Vagina (tissue), 2 donors: ENCODE data around the gene RNASE8. TPM values are rescaled to one million over a fixed set of nuclear protein-coding genes. Genes with fewer than 3 reads are reported as not detected.
"Not testable (repeated sequence)": the region's sequence is repeated elsewhere in the genome, so short reads cannot be mapped to it uniquely, and the experiment has no call there.

Experiments used
- DNase-seq, 2 donors: peaks; one replicate each; pipeline ENCODE4 v3.0.0-alpha.2; 2017; ENCODE audit errors: extremely low spot score in 2 of 2
- H3K27ac ChIP-seq: fragments of 200-600 bp; sonication (generic); one replicate; pipeline ENCODE4 v1.5.1; 2019
- H3K27me3 ChIP-seq: fragments of 200-600 bp; sonication (generic); one replicate; pipeline ENCODE4 v1.5.1; 2019
- H3K36me3 ChIP-seq, 2 donors: fragments of 200-600 bp; sonication (generic); one replicate each; pipeline ENCODE4 v1.5.1; 2017 to 2019
- H3K4me1 ChIP-seq: fragments of 200-600 bp; sonication (generic); one replicate; pipeline ENCODE4 v1.5.1; 2019
- H3K4me3 ChIP-seq, 2 donors: fragments of 200-600 bp; sonication (generic); 1 replicate in 1 of 2; 2 replicates in 1 of 2; pipeline ENCODE4 v1.5.1; 2016 to 2019
- H3K9me3 ChIP-seq: fragments of 200-600 bp; sonication (generic); one replicate; pipeline ENCODE4 v1.5.1; 2019
- CTCF ChIP-seq, 3 experiments: fragments of 450-650 bp in 2 of 3; fragments of 200-600 bp in 1 of 3; sonication (generic) in 1 of 3; IDR thresholded peaks; one replicate each; pipeline ENCODE4 v1.5.1; 2017 to 2019; ENCODE audit warnings: antibody characterized with exemption in 3 of 3, mild to moderate bottlenecking in 2 of 3, moderate library complexity in 2 of 3
- POLR2A ChIP-seq, 2 donors: fragments of 450-650 bp; IDR thresholded peaks; one replicate each; pipeline ENCODE4 v1.6.1; 2017; ENCODE audit warnings: antibody characterized with exemption in 2 of 2, mild to moderate bottlenecking in 2 of 2, moderate library complexity in 2 of 2
- POLR2AphosphoS5 ChIP-seq, 2 donors: sonication (generic); formaldehyde crosslinking; IDR thresholded peaks; one replicate each; pipeline ENCODE4 v1.9.0; 2017; ENCODE audit warnings: antibody characterized with exemption in 2 of 2, mild to moderate bottlenecking in 2 of 2, low read depth in 1 of 2; ENCODE audit not compliant: insufficient read depth in 1 of 2
- intact Hi-C: fragments of 100-400 bp; cut with DNase I; formaldehyde crosslinking; loops from one replicate; pipeline ENCODE4 v1.15.1; 2023
- total RNA-seq: library from RNA; depleted of rRNA; stranded (reverse); fragments of >200 nt; gene quantifications from one replicate; pipeline ENCODE4 v1.2.3, GENCODE V29; 2016

RNASE8 gene
- total RNA-seq: not detected

- no peaks in the 10 kb centered on the region for H3K9me3 ChIP-seq
- no peak within 1 kb of the TSS for H3K27ac ChIP-seq
- H3K4me1 ChIP-seq: no peaks in the 10 kb centered on the region
- no peaks in the 10 kb centered on the region for H3K27me3 ChIP-seq
- DNase-seq: no peak
- H3K4me3 ChIP-seq: no peak within 1 kb of the TSS
- no peaks in the 10 kb centered on the region for H3K36me3 ChIP-seq
- TF ChIP-seq POLR2AphosphoS5 (IDR thresholded peaks at IDR 0.05; ENCODE audit: insufficient read depth in 1 of 2, low read depth in 1 of 2): no peak
- TF ChIP-seq POLR2A (IDR thresholded peaks at IDR 0.05): no peak
- TF ChIP-seq CTCF (IDR thresholded peaks at IDR 0.05): no peak
- intact Hi-C loops: no loop called here
Measured at GRCh38 chr14:21057803-21058675, at the start of gene RNASE8. TSS of gene RNASE8 (plus strand) at chr14:21057822. CDS start at chr14:21057893, 71 bp downstream.

- H3K9me3 ChIP-seq, H3K4me1 ChIP-seq, DNase-seq, H3K4me3 ChIP-seq, H3K36me3 ChIP-seq, intact Hi-C loops, H3K27me3 ChIP-seq: not testable (repeated sequence)
- peak overlapping the region; percentile 52 for H3K27ac ChIP-seq
Measured at GRCh38 chr14:21009721-21010120, 47.9 kb upstream of the RNASE8 start.

- intact Hi-C loops: no loop called here
- no peak for DNase-seq
- Histone ChIP-seq H3K9me3 (no peaks in the 10 kb centered on the region), H3K27ac (peak overlapping the region; percentile 23), H3K27me3 (no peaks in the 10 kb centered on the region), H3K4me1 (no peaks in the 10 kb centered on the region), H3K4me3 (no peak overlapping the region), H3K36me3 (no peaks in the 10 kb centered on the region)
- TF ChIP-seq POLR2A (IDR thresholded peaks at IDR 0.05) (no peak), POLR2AphosphoS5 (IDR thresholded peaks at IDR 0.05; ENCODE audit: insufficient read depth in 1 of 2, low read depth in 1 of 2) (no peak), CTCF (IDR thresholded peaks at IDR 0.05) (no peak)
Measured at GRCh38 chr14:21011136-21011535, 46.5 kb upstream of the RNASE8 start.

- Histone ChIP-seq H3K4me1 (peaks cover 6% of the 10 kb centered on the region), H3K27me3 (no peaks in the 10 kb centered on the region), H3K9me3 (no peaks in the 10 kb centered on the region), H3K4me3 (no peak overlapping the region), H3K36me3 (peaks cover 0 to 27% of the 10 kb centered on the region in 2 donors), H3K27ac (peak overlapping the region; percentile 56)
- DNase-seq: no peak
- intact Hi-C loops: loop anchor here (2.0 to 5.0 kb wide), 2 partner anchors 26 to 78 kb away; no protein-coding TSS in a partner anchor
- no peak for TF ChIP-seq POLR2A (IDR thresholded peaks at IDR 0.05)
- TF ChIP-seq POLR2AphosphoS5 (IDR thresholded peaks at IDR 0.05; ENCODE audit: insufficient read depth in 1 of 2, low read depth in 1 of 2): peak in 1 of 2 donors; percentile 86
- TF ChIP-seq CTCF (IDR thresholded peaks at IDR 0.05): peak; percentile 82 to 94 (median 89)
Measured at GRCh38 chr14:21014761-21015190, 42.8 kb upstream of the RNASE8 start.

GRCh38 chr14:21015312-21015711 lies 42.3 kb upstream of the RNASE8 start:
- H3K27ac ChIP-seq: peak overlapping the region; percentile 56
- H3K27me3 ChIP-seq: no peaks in the 10 kb centered on the region
- DNase-seq: no peak
- peaks cover 0 to 32% of the 10 kb centered on the region in 2 donors for H3K36me3 ChIP-seq
- no peaks in the 10 kb centered on the region for H3K9me3 ChIP-seq
- H3K4me3 ChIP-seq: no peak overlapping the region
- intact Hi-C loops: loop anchor here (2.0 to 5.0 kb wide), 2 partner anchors 25 to 77 kb away; no protein-coding TSS in a partner anchor
- H3K4me1 ChIP-seq: peaks cover 8% of the 10 kb centered on the region
- TF ChIP-seq POLR2AphosphoS5 (IDR thresholded peaks at IDR 0.05; ENCODE audit: insufficient read depth in 1 of 2, low read depth in 1 of 2): no peak
- no peak for TF ChIP-seq POLR2A (IDR thresholded peaks at IDR 0.05)
- TF ChIP-seq CTCF (IDR thresholded peaks at IDR 0.05): no peak
